Right ventricle myocardium inferior (tissue), 1 donor: ENCODE measurements around the gene DCBLD1. TPM values are rescaled to one million over a fixed set of nuclear protein-coding genes. Genes with fewer than 3 reads are reported as not detected.

Experiments
- ATAC-seq: fragments of 200-7000 bp; cut with Tn5 transposase; one replicate; pipeline ENCODE4 v1.9.1; 2020; ENCODE audit warnings: mild to moderate bottlenecking, moderate library complexity
- DNase-seq: peaks from one replicate; pipeline ENCODE4 v3.0.0; 2021; ENCODE audit errors: missing footprints
- intact Hi-C: fragments of 100-400 bp; cut with DNase I; formaldehyde crosslinking; loops from one replicate; pipeline ENCODE4 v1.11.0; 2022
- total RNA-seq: library from RNA; stranded (reverse); fragmentation: NEBNext Ultra II Directional; extraction: Animal tissue kit (Norgen Biotek cat#: 25700); gene quantifications from one replicate; pipeline ENCODE4 v1.2.1, GENCODE V29; 2021
- donor health status: DM: no; HTN: yes; CAD: no; lungs with severe emphysema.

The DCBLD1 gene
- total RNA-seq, 1 donor from 2014 or later: 6.1 TPM

DNA sequence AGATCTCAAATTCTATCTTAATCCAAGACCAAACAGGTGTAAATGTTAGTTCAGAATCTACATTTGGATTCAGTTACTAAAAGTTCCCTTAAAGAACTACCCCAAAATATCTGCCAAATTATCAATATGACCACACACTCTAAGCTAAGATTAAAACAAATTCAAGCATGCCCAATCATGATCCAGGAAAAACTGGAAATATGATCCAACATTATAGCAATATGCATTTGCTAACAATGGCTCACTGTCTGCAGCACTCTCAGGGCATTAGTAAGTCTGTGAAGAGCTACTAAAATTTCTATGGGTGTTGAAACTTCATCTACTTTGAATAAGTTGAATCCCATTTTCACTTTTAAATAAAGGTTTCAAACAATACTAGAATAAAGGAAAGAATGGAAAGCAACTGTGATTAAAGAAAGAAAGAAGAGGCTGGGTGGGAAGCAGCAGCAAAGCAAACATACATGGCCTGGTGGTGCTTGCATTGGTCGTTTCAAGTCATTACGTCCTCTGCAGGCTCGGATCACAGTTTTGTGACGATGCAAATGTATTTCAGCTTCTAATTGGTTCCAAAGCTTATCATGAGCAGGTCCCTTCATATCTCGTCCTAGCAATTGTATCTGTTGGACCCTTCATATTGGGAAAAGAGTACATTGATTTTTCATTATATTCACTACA lies 90.7 kb downstream of the DCBLD1 start:
- ATAC-seq: no peak
- intact Hi-C loops: no loop called here
- no peak for DNase-seq

GRCh38 chr6:117574198-117574597 lies 91.7 kb downstream of the DCBLD1 start:
- intact Hi-C loops: no loop called here
- no peak for ATAC-seq
- DNase-seq: no peak

- no peak for ATAC-seq
- intact Hi-C loops: no loop called here
- no peak for DNase-seq
These were observed 103.2 kb downstream of the DCBLD1 start for GRCh38 chr6:117585647-117586046.

DNA sequence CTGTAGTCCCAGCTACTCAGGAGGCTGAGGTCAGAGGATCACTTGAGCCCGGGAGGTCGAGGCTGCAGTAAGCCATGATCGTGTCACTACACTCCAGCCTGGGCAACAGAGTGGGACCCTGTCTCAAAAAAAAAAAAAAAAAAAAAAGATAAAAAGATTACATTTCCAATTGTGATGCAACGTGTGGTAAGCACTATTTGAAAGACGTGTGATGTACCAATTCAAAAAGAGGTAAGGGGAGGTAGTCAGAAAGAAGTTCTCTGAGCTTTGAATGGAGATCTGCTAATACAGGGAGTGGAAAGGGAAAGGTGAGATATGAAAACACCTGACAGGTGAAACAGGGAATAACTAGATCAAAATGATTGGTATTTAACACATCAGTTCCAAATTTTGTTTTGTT lies 108.0 kb downstream of the DCBLD1 start:
- intact Hi-C loops: no loop called here
- ATAC-seq (no peak), DNase-seq (no peak)

DNA sequence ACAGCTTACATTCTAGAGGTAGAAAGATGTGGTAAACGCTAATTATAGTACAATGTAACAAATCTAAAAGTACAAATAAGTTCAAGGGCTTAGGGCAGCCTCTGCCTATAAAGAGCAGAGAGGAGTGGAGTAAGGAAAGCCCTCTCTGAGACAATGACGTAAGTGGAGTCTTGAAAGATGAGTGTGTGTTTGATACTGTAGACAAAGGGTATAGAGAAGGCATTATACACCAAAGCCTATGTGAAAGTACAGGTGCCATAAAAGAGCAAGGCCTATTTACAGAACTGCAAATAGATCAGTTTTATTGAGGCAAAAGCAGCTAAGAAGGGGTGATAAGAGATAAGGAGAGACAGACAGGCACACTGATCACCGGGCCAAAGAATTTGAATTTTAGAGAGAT lies 108.9 kb downstream of the DCBLD1 start:
- no peak for ATAC-seq

DNA sequence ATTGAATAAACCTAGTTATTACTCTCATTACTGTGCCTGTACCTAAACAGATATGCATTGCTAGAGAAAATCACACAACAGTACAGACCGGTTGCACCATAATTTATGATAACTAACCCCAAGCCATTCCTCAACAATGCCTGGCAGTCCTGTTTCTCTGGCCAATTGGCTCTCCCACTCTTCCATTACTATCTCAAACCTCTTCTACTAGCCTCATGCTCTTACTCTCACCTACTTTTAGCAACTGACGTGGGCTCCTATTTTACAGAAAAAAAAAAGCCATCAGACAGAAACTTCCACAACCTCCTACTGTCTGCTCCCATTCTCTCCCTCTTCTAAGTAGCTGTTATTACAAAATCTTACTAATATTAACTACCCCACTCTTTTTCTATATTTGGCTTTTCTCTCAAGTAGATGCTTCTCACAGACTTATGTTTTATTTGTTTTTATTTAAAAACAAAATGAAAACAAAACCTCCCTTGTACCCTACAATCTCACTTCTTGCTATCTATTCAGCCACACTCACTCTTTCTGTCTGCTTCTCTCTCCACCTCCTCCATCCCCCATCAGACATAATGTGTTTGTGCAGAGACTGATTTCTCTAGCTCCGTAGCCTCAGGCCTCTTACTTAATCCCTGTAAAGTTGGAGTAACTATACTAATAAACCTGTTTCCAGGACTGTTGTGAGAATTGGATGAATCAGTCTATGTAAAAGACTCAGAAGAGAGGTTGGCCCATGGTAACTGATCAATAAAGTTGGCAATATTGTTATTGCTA lies 110.7 kb downstream of the DCBLD1 start:
- DNase-seq: no peak
- ATAC-seq: peak; percentile 48
- intact Hi-C loops: loop anchor here (2.0 kb wide), 1 partner anchor 16 kb away; no protein-coding TSS in a partner anchor

More for the DNA sequence above, 108.9 kb downstream of the DCBLD1 start:
- intact Hi-C loops: no loop called here
- DNase-seq: no peak

DNA sequence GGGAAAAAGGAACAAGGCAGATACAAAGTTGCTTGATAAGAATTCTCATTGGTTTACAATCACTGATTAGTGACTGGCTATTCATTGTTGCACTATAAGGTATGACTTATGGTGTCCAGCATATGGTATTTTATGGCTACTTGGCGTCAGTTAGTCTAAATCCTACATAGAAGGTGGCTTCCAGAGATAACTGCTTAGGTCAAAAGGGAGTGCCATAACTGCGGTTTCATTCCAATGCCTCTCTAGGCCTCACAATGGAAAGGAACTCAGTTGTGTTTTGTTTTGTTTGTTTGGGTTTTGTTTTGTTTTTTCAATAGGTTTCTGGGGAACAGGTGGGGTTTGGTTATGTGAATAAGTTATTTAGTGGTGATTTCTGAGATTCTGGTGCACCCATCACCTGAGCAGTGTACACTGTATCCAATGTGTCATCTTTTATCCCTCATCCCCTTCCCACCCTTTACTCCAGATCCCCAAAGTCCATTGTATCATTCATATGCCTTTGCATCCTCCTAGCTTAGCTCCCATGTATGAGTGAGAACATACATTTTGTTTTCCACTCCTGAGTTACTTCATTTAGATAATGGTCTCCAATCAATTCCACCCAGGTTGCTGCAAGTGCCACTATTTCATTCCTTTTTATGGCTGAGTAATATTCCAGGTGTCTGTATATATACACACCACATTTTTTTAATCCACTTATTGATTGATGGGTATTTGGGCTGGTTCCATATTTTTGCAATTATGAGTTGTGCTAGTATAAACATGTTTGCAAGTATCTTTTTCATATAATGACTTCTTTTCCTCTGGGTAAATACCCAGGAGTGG lies 112.8 kb downstream of the DCBLD1 start:
- intact Hi-C loops: no loop called here
- DNase-seq: no peak
- ATAC-seq: no peak

- intact Hi-C loops: no loop called here
- DNase-seq: no peak
- no peak for ATAC-seq
These were observed 115.3 kb downstream of the DCBLD1 start for GRCh38 chr6:117597755-117598154.

Other genes with a start within 250 kb of the DCBLD1 start
- not detected for gene VGLL2, start 217.1 kb upstream of the DCBLD1 start, total RNA-seq
- 0.08 TPM for gene ROS1, start 56.7 kb upstream of the DCBLD1 start, total RNA-seq
- gene GOPC, start 119.8 kb downstream of the DCBLD1 start, total RNA-seq: 18.1 TPM
- gene NUS1, start 192.8 kb downstream of the DCBLD1 start, total RNA-seq: 13.5 TPM